ENCODE results near the gene OR2AK2.
"Not testable (repeated sequence)": the region's sequence is repeated elsewhere in the genome, so short reads cannot be mapped to it uniquely, and the experiment has no call there.

Gene OR2AK2

DNA sequence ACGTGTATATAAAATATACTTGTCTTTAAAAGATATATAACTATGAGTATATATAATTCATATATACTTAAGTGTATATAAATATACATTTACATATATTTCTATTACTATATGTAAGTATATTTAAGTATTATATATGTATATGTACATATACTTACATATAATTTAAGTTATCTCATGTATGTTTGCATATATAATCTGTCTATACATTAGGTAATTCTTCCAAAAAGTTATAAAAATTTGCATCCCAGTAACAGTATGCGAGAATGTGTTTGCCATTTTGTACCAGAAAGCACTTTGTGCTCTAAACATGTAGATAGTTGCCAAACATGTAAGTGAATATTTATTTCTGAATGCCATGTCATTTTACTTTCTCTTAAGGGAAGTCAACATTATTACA, at the start of gene OR2AK2:
Gene OR2AK2, plus strand, starts transcription at position 301 of the 400 bp plus-strand sequence. CDS start 144 bp downstream, outside the sequence.
- no peak for DNase-seq

- no peak for DNase-seq
Measured at GRCh38 chr1:247919952-247920351, 45.1 kb upstream of the OR2AK2 start, which contains the start of gene OR2T8. OR2T8 (plus strand) TSS chr1:247920252; CDS start chr1:247921018, 766 bp downstream.

DNA sequence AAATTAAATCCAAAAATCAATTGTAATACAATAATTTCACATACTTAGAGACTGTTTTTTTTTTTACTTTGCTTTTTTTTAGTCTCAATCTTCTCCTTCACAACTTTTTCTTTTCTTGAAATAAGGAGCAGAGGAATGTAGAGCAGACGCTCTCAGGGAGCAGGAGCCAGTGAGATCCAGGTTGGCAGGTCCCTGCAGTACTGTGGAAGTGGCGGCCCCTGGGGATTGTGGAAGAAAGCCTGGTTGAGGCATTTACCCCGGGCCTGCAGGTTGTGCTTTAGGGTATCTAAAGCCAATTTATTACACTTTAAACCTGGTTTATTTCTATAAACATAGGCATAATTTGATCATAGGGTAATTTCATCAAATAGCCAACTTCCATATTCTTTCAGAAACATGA, 41.1 kb upstream of the OR2AK2 start:
- DNase-seq: no peak

- DNase-seq: peak; percentile 39
Measured at GRCh38 chr1:247924868-247925267, 40.2 kb upstream of the OR2AK2 start, which contains the start of gene OR2AJ1. OR2AJ1 (plus strand) TSS chr1:247924889; CDS start chr1:247933769, 8,880 bp downstream.

- DNase-seq: no peak
Measured at GRCh38 chr1:247933989-247934388, 31.0 kb upstream of the OR2AK2 start.

GRCh38 chr1:247935781-247936180, 29.3 kb upstream of the OR2AK2 start:
- no peak for DNase-seq

GRCh38 chr1:247936415-247936814, 28.6 kb upstream of the OR2AK2 start:
- DNase-seq: no peak

- not testable (repeated sequence) for DNase-seq
Measured at GRCh38 chr1:247936965-247937734, 27.9 kb upstream of the OR2AK2 start.

- no peak for DNase-seq
Measured at GRCh38 chr1:247942624-247943023, 22.4 kb upstream of the OR2AK2 start.

DNA sequence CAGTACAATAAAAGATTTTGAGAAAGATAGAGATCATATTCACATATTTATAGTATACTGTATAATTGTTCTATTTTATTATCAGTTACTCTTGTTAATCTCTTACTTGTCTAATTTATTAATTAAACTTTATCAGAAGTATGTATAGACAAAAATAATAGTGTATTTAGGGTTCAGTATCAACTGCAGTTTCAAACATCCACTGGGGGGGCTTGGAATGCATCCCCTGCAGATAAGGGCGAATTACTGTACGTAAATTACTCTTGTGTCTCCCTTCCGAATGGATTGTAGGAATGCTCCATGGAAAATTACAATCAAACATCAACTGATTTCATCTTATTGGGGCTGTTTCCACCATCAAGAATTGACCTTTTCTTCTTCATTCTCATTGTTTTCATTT, 16.5 kb upstream of the OR2AK2 start, which contains the start of gene OR2L8:
Gene OR2L8, plus strand, starts transcription at position 301 of the 400 bp plus-strand sequence. Its CDS starts 0 bp downstream, at position 301.
- no peak for DNase-seq

GRCh38 chr1:247953408-247953807, 11.6 kb upstream of the OR2AK2 start:
- DNase-seq: no peak

DNA sequence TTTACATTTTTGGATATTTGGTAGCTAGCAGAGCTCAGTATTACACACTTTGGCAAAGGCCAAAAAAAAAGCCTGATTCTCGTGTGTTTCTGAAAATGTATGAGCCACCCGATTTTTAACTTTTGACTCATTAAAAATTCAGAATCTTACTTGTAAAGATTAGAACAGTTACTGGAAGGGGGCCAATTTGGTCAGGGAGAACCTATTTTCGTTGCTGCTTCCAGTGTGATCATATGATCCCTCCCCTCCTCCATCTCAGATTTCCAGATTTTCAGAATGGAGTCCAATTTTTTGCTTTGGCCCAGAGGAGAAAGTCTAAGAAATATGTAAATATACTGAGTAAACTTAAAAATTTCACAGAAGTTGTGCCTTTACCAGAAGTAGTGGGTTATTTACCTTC, 3.2 kb upstream of the OR2AK2 start:
- DNase-seq: no peak

- DNase-seq: no peak
Measured at GRCh38 chr1:247962911-247963588, 2.0 kb upstream of the OR2AK2 start.

- DNase-seq: no peak
Measured at GRCh38 chr1:247966532-247967204, 1.6 kb downstream of the OR2AK2 start.

GRCh38 chr1:247992986-247993385, 28.0 kb downstream of the OR2AK2 start:
- no peak for DNase-seq

GRCh38 chr1:247998811-247999210, 33.8 kb downstream of the OR2AK2 start:
- no peak for DNase-seq

DNA sequence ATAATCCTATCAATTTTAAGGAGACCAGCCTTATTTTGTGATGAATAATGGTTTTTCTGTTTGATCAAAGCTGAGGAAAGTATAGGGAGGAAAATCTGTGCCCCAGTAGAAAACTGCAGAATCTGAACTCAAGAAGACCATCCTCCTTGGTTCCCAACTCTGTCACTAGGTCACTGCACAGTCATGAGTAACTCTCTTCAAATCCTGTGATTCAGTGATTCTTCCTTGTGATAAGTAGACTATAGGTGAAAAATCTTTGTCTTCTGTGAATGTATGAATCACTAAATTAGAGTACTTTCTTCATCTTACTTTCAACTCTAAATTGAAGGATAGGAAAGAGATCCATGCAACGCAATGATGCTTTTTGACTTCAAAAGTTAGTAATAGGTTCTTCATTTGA, 35.1 kb downstream of the OR2AK2 start:
- no peak for DNase-seq

GRCh38 chr1:248007778-248008177, 42.7 kb downstream of the OR2AK2 start:
- no peak for DNase-seq

DNA sequence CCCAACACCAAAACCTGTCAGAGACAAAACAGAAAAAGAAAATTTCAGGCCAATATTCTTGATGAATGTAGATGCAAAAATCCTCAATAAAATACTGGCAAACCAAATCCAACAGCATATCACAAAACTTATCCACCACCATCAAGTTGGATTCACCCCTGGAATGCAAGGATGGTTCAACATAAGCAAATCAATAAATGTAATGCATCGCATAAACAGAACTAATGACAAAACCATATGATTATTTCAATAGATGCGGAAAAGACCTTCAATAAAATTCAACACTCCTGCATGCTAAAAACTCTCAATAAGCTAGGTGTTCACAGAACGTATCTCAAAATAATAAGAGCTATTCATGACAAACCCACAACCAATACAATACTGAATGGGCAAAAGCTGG, 44.6 kb downstream of the OR2AK2 start:
- no peak for DNase-seq

DNA sequence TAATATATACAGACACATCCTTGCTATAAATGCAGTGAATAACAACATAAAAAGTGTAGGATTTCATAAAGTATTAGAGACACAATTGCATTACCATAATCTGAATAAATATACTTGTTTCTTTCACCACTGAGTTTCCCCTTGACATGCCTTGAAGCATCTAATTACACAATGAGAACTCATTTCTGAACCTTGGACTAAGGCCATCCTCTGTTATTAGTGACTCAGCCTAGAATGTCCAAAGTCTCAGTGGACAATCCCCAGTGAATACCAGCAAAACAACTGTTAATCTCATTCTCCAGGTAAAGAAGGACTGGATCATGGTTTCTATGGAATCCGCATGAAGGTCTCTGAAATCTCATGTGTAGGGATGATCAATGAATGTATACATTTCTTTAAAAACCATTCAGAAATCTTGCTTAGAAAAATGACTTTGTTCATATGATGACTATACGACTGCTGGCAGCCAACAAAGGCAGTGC, 48.2 kb downstream of the OR2AK2 start, which contains the start of gene OR2L5:
Gene OR2L5, plus strand, starts transcription at position 432 of the 482 bp plus-strand sequence. CDS start 8,288 bp downstream, outside the sequence.
- DNase-seq: peak; percentile 12

GRCh38 chr1:248015803-248016202, 50.8 kb downstream of the OR2AK2 start:
- DNase-seq: no peak
